ENCODE measurements around the gene HK1.

GRCh38 chr10:69333205-69333604, 54.9 kb downstream of the HK1 start:
- TF ChIP-seq CTCF (IDR thresholded peaks at IDR 0.05 in 8 of 11, conservative IDR thresholded peaks at IDR 0.05 in 3 of 11) = no peak
- no peak for TF ChIP-seq POLR2A (IDR thresholded peaks at IDR 0.05)
